Brain microvascular endothelial cell (primary cell): ENCODE data around the gene ABLIM2.

Experiments used
- DNase-seq: peaks from one replicate; pipeline ENCODE4 v3.0.0-alpha.2; 2020
- H3K27ac ChIP-seq: fragments of 250-450 bp; sonication (Bioruptor Pico); 2 replicates; pipeline ENCODE4 v1.5.1; 2020; ENCODE audit warnings: mild to moderate bottlenecking, moderate library complexity
- H3K27me3 ChIP-seq: fragments of 250-450 bp; sonication (Bioruptor Pico); replicated peaks from 2 replicates; pipeline ENCODE4 v1.5.1; 2020; ENCODE audit warnings: mild to moderate bottlenecking
- H3K36me3 ChIP-seq: fragments of 250-450 bp; sonication (Bioruptor Pico); replicated peaks from 2 replicates; pipeline ENCODE4 v1.5.1; 2020; ENCODE audit warnings: mild to moderate bottlenecking
- H3K4me3 ChIP-seq: 2 replicates; pipeline ENCODE4 v1.5.1; 2011; ENCODE audit warnings: low read depth, mild to moderate bottlenecking, control low read depth, low read length, moderate library complexity
- CTCF ChIP-seq: IDR thresholded peaks from 2 replicates; pipeline ENCODE4 v1.5.1; 2011; ENCODE audit warnings: low read depth, mild to moderate bottlenecking, moderate library complexity, low read length, control low read depth, inconsistent platforms; ENCODE audit errors: missing control alignments
- in situ Hi-C: cut with HindIII; loops from 2 replicates; pipeline ENCODE4 v1.10.0; 2017; ENCODE audit warnings: low sequenced_read_pairs, low pct_ligation_motif_present

ABLIM2 gene

GRCh38 chr4:7967063-7967440 lies 191.6 kb downstream of the ABLIM2 start:
- no peaks in the 10 kb centered on the region for H3K36me3 ChIP-seq
- in situ Hi-C loops: no loop called here
- H3K27ac ChIP-seq: no peak overlapping the region
- TF ChIP-seq CTCF: no peak
- no peaks in the 10 kb centered on the region for H3K27me3 ChIP-seq
- H3K4me3 ChIP-seq: no peak overlapping the region
- DNase-seq: no peak

GRCh38 chr4:7966281-7967062 lies 192.1 kb downstream of the ABLIM2 start:
- in situ Hi-C loops: no loop called here
- no peak for TF ChIP-seq CTCF
- no peak for DNase-seq
- no peaks in the 10 kb centered on the region for H3K27me3 ChIP-seq
- no peak overlapping the region for H3K27ac ChIP-seq
- H3K36me3 ChIP-seq: no peaks in the 10 kb centered on the region
- no peak overlapping the region for H3K4me3 ChIP-seq

GRCh38 chr4:7964890-7965662 lies 193.5 kb downstream of the ABLIM2 start:
- H3K27me3 ChIP-seq: no peaks in the 10 kb centered on the region
- no peak overlapping the region for H3K4me3 ChIP-seq
- TF ChIP-seq CTCF: no peak
- no peaks in the 10 kb centered on the region for H3K36me3 ChIP-seq
- DNase-seq: no peak
- in situ Hi-C loops: no loop called here
- H3K27ac ChIP-seq: no peak overlapping the region

GRCh38 chr4:7964459-7964858 lies 194.2 kb downstream of the ABLIM2 start:
- Histone ChIP-seq H3K36me3 (no peaks in the 10 kb centered on the region), H3K27ac (no peak overlapping the region), H3K27me3 (no peaks in the 10 kb centered on the region), H3K4me3 (no peak overlapping the region)
- in situ Hi-C loops: no loop called here
- DNase-seq: no peak
- no peak for TF ChIP-seq CTCF

- no peak for DNase-seq
- Histone ChIP-seq H3K27me3 (no peaks in the 10 kb centered on the region), H3K4me3 (no peak overlapping the region), H3K27ac (no peak overlapping the region), H3K36me3 (no peaks in the 10 kb centered on the region)
- no peak for TF ChIP-seq CTCF
- in situ Hi-C loops: no loop called here
Measured at GRCh38 chr4:7963691-7964090, 194.9 kb downstream of the ABLIM2 start.
